Neural cell (in vitro differentiated cells): Measurements from ENCODE around the gene ZNF714. TPM values are rescaled to one million over a fixed set of nuclear protein-coding genes. Genes with fewer than 3 reads are reported as not detected.

ENCODE experiments used
- H2AFZ ChIP-seq: fragments of 200-600, 300-800 bp; sonication (generic), shearing (Covaris generic); 2 replicates; pipeline ENCODE4 v1.6.0; 2014; ENCODE audit warnings: low read depth, mild to moderate bottlenecking, antibody characterized with exemption, low read length, moderate library complexity
- H3F3A ChIP-seq: fragments of 200-600 bp; shearing (Covaris generic); 2 replicates; pipeline ENCODE4 v1.6.1; 2016; ENCODE audit warnings: mild to moderate bottlenecking, moderate library complexity, mixed read lengths, antibody characterized with exemption, low read length; ENCODE audit not compliant: insufficient read depth, poor library complexity, severe bottlenecking
- H3K27ac ChIP-seq: fragments of 200-600, 300-800 bp; sonication (generic), shearing (Covaris generic); 2 replicates; pipeline ENCODE4 v1.5.1; 2014; ENCODE audit warnings: mild to moderate bottlenecking, low read length, moderate library complexity
- H3K27me3 ChIP-seq: fragments of 300-800, 200-600 bp; sonication (generic), shearing (Covaris generic); 2 replicates; pipeline ENCODE4 v1.6.0; 2014; ENCODE audit warnings: mild to moderate bottlenecking, low read depth, low read length, moderate library complexity; ENCODE audit not compliant: insufficient read depth
- H3K36me3 ChIP-seq: fragments of 300-800, 200-600 bp; sonication (generic), shearing (Covaris generic); 2 replicates; pipeline ENCODE4 v1.5.1; 2014; ENCODE audit warnings: mild to moderate bottlenecking, antibody characterized with exemption, low read length, moderate library complexity; ENCODE audit not compliant: insufficient read depth
- H3K4me2 ChIP-seq: fragments of 300-800, 200-600 bp; sonication (generic), shearing (Covaris generic); 2 replicates; pipeline ENCODE4 v1.6.0; 2014; ENCODE audit warnings: mild to moderate bottlenecking, low read length
- H3K4me3 ChIP-seq: fragments of 300-800, 200-600 bp; sonication (generic), shearing (Covaris generic); 2 replicates; pipeline ENCODE4 v1.5.1; 2014; ENCODE audit warnings: mild to moderate bottlenecking, low read length, moderate library complexity
- H3K79me2 ChIP-seq: fragments of 200-600 bp; shearing (Covaris generic); replicated peaks from 2 replicates; pipeline ENCODE4 v1.6.0; 2014; ENCODE audit warnings: mild to moderate bottlenecking, low read length, moderate library complexity; ENCODE audit not compliant: insufficient read depth
- H3K9ac ChIP-seq: fragments of 300-800, 200-600 bp; sonication (generic), shearing (Covaris generic); 2 replicates; pipeline ENCODE4 v1.6.1; 2016; ENCODE audit warnings: mild to moderate bottlenecking, low read length, mixed read lengths
- H3K9me2 ChIP-seq: fragments of 200-600 bp; shearing (Covaris generic); 2 replicates; pipeline ENCODE4 v1.6.1; 2016; ENCODE audit warnings: mild to moderate bottlenecking, low read length, mixed read lengths; ENCODE audit not compliant: insufficient read depth
- H3K9me3 ChIP-seq: fragments of 200-600, 300-800 bp; sonication (generic), shearing (Covaris generic); 2 replicates; pipeline ENCODE4 v1.6.1; 2016; ENCODE audit warnings: mild to moderate bottlenecking, mixed run types, low read length, moderate library complexity, mixed read lengths
- H4K20me1 ChIP-seq: fragments of 200-600 bp; shearing (Covaris generic); 2 replicates; pipeline ENCODE4 v1.6.1; 2016; ENCODE audit warnings: mild to moderate bottlenecking, mixed run types; ENCODE audit not compliant: insufficient read depth
- CTCF ChIP-seq: fragments of 450-650 bp; IDR thresholded peaks from 2 replicates; pipeline ENCODE4 v1.5.1; 2014; ENCODE audit warnings: antibody characterized with exemption, mild to moderate bottlenecking, moderate library complexity; ENCODE audit not compliant: poor library complexity, severe bottlenecking
- EP300 ChIP-seq: fragments of 450-650 bp; conservative IDR thresholded peaks from 2 replicates; pipeline ENCODE4 v1.6.1; 2014; ENCODE audit warnings: antibody characterized with exemption, mild to moderate bottlenecking, moderate library complexity; ENCODE audit not compliant: poor library complexity, severe bottlenecking
- EZH2 ChIP-seq: fragments of 200-600, 300-800 bp; shearing (Covaris generic), sonication (generic); IDR thresholded peaks from 2 replicates; pipeline ENCODE4 v1.6.1; 2014; ENCODE audit warnings: antibody characterized with exemption, low read length, borderline replicate concordance, mild to moderate bottlenecking; ENCODE audit not compliant: insufficient read depth, poor library complexity, severe bottlenecking
- MXI1 ChIP-seq: fragments of 450-650 bp; conservative IDR thresholded peaks from 2 replicates; pipeline ENCODE4 v1.6.1; 2014; ENCODE audit warnings: antibody characterized with exemption, mild to moderate bottlenecking; ENCODE audit not compliant: poor library complexity, severe bottlenecking
- POLR2AphosphoS5 ChIP-seq: IDR thresholded peaks from 2 replicates; pipeline ENCODE4 v1.6.1; 2012
- RAD21 ChIP-seq: fragments of 450-650 bp; conservative IDR thresholded peaks from 2 replicates; pipeline ENCODE4 v1.6.1; 2014; ENCODE audit warnings: antibody characterized with exemption, mild to moderate bottlenecking, moderate library complexity
- SMC3 ChIP-seq: fragments of 450-650 bp; conservative IDR thresholded peaks from 2 replicates; pipeline ENCODE4 v1.6.1; 2014; ENCODE audit warnings: antibody characterized with exemption, mild to moderate bottlenecking, moderate library complexity; ENCODE audit not compliant: poor library complexity
- TAF1 ChIP-seq: IDR thresholded peaks from 2 replicates; pipeline ENCODE4 v1.6.1; 2012; ENCODE audit warnings: low read depth
- polyA plus RNA-seq: library from polyadenylated mRNA; depleted of rRNA; stranded (reverse); fragments of >200 nt; gene quantifications from 2 replicates; pipeline ENCODE4 v1.2.3, GENCODE V29; 2014
- TF ChIP-seq, protein P1 (sequence below): IDR thresholded peaks from 2 replicates; pipeline ENCODE4 v1.6.1; 2012; ENCODE audit warnings: borderline replicate concordance

Gene ZNF714
- polyA plus RNA-seq, 1 donor from 2014 or later, result 68.8 TPM

DNA sequence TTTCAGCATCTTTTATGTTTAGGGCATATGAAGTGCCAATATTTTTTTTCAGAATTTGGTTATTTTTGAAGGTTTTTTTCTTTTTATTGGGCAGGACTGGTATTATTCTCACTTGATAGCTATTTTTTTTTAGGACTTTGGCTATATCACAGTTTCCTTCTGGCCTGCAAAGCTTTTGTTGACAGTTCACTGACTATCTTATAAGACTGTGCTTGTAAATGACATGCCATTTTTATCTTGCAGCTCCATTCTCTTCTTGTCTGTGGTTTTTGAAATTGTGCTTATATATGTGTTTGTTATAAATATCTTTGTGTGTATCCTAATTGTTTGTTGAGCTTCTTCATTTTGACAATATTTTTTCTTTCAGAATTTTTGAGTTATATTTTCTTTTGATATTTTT is 33.4 kb downstream of the ZNF714 start:
- no peaks in the 10 kb centered on the region for H3F3A ChIP-seq
- H3K4me3 ChIP-seq, result no peak overlapping the region
- no peak overlapping the region for H3K4me2 ChIP-seq
- H3K9me2 ChIP-seq, result no peaks in the 10 kb centered on the region
- no peaks in the 10 kb centered on the region for H4K20me1 ChIP-seq
- no peak overlapping the region for H2AFZ ChIP-seq
- no peak overlapping the region for H3K27ac ChIP-seq
- no peak for TF ChIP-seq EP300
- no peak for TF ChIP-seq EZH2
- TF ChIP-seq CTCF, result no peak
- TF ChIP-seq POLR2AphosphoS5, result no peak
- no peak for TF ChIP-seq RAD21
- no peak for TF ChIP-seq TAF1
- TF ChIP-seq SMC3, result no peak
- no peak for TF ChIP-seq MXI1
- TF ChIP-seq, protein P1, sequence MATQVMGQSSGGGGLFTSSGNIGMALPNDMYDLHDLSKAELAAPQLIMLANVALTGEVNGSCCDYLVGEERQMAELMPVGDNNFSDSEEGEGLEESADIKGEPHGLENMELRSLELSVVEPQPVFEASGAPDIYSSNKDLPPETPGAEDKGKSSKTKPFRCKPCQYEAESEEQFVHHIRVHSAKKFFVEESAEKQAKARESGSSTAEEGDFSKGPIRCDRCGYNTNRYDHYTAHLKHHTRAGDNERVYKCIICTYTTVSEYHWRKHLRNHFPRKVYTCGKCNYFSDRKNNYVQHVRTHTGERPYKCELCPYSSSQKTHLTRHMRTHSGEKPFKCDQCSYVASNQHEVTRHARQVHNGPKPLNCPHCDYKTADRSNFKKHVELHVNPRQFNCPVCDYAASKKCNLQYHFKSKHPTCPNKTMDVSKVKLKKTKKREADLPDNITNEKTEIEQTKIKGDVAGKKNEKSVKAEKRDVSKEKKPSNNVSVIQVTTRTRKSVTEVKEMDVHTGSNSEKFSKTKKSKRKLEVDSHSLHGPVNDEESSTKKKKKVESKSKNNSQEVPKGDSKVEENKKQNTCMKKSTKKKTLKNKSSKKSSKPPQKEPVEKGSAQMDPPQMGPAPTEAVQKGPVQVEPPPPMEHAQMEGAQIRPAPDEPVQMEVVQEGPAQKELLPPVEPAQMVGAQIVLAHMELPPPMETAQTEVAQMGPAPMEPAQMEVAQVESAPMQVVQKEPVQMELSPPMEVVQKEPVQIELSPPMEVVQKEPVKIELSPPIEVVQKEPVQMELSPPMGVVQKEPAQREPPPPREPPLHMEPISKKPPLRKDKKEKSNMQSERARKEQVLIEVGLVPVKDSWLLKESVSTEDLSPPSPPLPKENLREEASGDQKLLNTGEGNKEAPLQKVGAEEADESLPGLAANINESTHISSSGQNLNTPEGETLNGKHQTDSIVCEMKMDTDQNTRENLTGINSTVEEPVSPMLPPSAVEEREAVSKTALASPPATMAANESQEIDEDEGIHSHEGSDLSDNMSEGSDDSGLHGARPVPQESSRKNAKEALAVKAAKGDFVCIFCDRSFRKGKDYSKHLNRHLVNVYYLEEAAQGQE, result no peak
- H3K9ac ChIP-seq, result no peak overlapping the region
- H3K9me3 ChIP-seq, result no peaks in the 10 kb centered on the region
- no peaks in the 10 kb centered on the region for H3K27me3 ChIP-seq
- peaks cover 16% of the 10 kb centered on the region for H3K36me3 ChIP-seq
- H3K79me2 ChIP-seq, result no peaks in the 10 kb centered on the region

- no peaks in the 10 kb centered on the region for H4K20me1 ChIP-seq
- H3K27me3 ChIP-seq, result no peaks in the 10 kb centered on the region
- no peaks in the 10 kb centered on the region for H3K9me2 ChIP-seq
- no peak overlapping the region for H2AFZ ChIP-seq
- no peaks in the 10 kb centered on the region for H3K9me3 ChIP-seq
- no peaks in the 10 kb centered on the region for H3K79me2 ChIP-seq
- H3K4me2 ChIP-seq, result no peak overlapping the region
- H3K4me3 ChIP-seq, result no peak overlapping the region
- peaks cover 16% of the 10 kb centered on the region for H3K36me3 ChIP-seq
- TF ChIP-seq, protein P1, result no peak
- no peak overlapping the region for H3K9ac ChIP-seq
- H3F3A ChIP-seq, result no peaks in the 10 kb centered on the region
- H3K27ac ChIP-seq, result no peak overlapping the region
These were observed 35.3 kb downstream of the ZNF714 start for GRCh38 chr19:21117041-21117907.
